Kidney (tissue), 14 donors: ENCODE data around the gene KCNA4. TPM values are rescaled to one million over a fixed set of nuclear protein-coding genes. Genes with fewer than 3 reads are reported as not detected.

Experiments used
- DNase-seq, 5 donors: peaks; one replicate each; pipeline ENCODE4 v3.0.0-alpha.2; 2013 to 2020
- FAIRE-seq: peaks from 2 replicates; lab custom pipeline; 2012; peaks lifted over from hg19 to GRCh38; lab: Jason Lieb, UNC
- H3K27ac ChIP-seq, 2 donors: one replicate each; pipeline ENCODE4 v1.7.0; 2013; ENCODE audit warnings: low read depth in 2 of 2, low read length in 2 of 2, inconsistent platforms in 1 of 2
- H3K27me3 ChIP-seq: one replicate; pipeline ENCODE4 v1.7.1; 2013; ENCODE audit warnings: low read length, inconsistent platforms; ENCODE audit not compliant: control insufficient read depth, insufficient read depth
- H3K36me3 ChIP-seq, 3 donors: one replicate each; pipeline versions ENCODE4 v1.7.0 to v1.7.1; 2013; ENCODE audit warnings: low read length in 3 of 3, control low read depth in 1 of 3, inconsistent platforms in 1 of 3; ENCODE audit not compliant: insufficient read depth in 3 of 3, control insufficient read depth in 2 of 3
- H3K4me1 ChIP-seq, 3 donors: one replicate each; pipeline versions ENCODE4 v1.7.0 to v1.7.1; 2013; ENCODE audit warnings: low read length in 3 of 3, inconsistent platforms in 1 of 3, low read depth in 1 of 3; ENCODE audit not compliant: control insufficient read depth in 2 of 3, insufficient read depth in 2 of 3
- H3K4me3 ChIP-seq, 3 donors: one replicate each; pipeline versions ENCODE4 v1.7.0 to v1.8.1; 2013; ENCODE audit warnings: low read length in 3 of 3, control low read depth in 1 of 3, inconsistent platforms in 1 of 3
- H3K9ac ChIP-seq, 3 donors: one replicate each; pipeline versions ENCODE4 v1.7.0 to v1.7.1; 2013; ENCODE audit warnings: low read length in 3 of 3, control low read depth in 1 of 3, inconsistent platforms in 1 of 3
- H3K9me3 ChIP-seq, 3 donors: one replicate each; pipeline versions ENCODE4 v1.7.0 to v1.7.1; 2013; ENCODE audit warnings: low read length in 3 of 3, control low read depth in 1 of 3, inconsistent platforms in 1 of 3; ENCODE audit not compliant: control insufficient read depth in 2 of 3, insufficient read depth in 1 of 3
- CTCF ChIP-seq: IDR thresholded peaks from 3 replicates; pipeline ENCODE4 v1.5.1; 2012; ENCODE audit warnings: mild to moderate bottlenecking, moderate library complexity, borderline replicate concordance; ENCODE audit not compliant: insufficient read depth; ENCODE audit errors: extremely low read depth
- intact Hi-C: fragments of 100-400 bp; cut with DNase I; formaldehyde crosslinking; loops from one replicate; pipeline ENCODE4 v1.11.1; 2022
- polyA plus RNA-seq: library from polyadenylated mRNA; stranded (reverse); fragments of 350-450 nt; fragmentation: Illumina TruSeq; extraction: RNeasy Lipid Tissue Mini Kit (QIAGEN cat#74804); gene quantifications from one replicate; pipeline ENCODE4 v1.2.3, GENCODE V29; 2014; ENCODE audit warnings: low read depth, low replicate concordance; ENCODE audit not compliant: insufficient read depth
- total RNA-seq: library from RNA; stranded (reverse); fragmentation: NEBNext Ultra II Directional; extraction: Animal tissue kit (Norgen Biotek cat#: 25700); gene quantifications from one replicate; pipeline ENCODE4 v1.2.1, GENCODE V29; 2021
- donor health status: control.
- donor health status: control.
- donor health status: control.
- donor health status: control.
- donor health status: control.
- donor health status: DM: yes; HTN: yes; CAD: no.
- donor health status: Normal renal cell carcinoma (clear cell type).

KCNA4 gene
- total and polyA plus RNA-seq, 2 donors from 2014 or later, result 0.06 to 0.39 TPM

- no peak for TF ChIP-seq CTCF
- Histone ChIP-seq H3K4me3 (no peak overlapping the region), H3K27ac (no peak overlapping the region), H3K4me1 (no peaks in the 10 kb centered on the region), H3K36me3 (no peaks in the 10 kb centered on the region), H3K9me3 (no peaks in the 10 kb centered on the region), H3K9ac (no peak overlapping the region), H3K27me3 (no peaks in the 10 kb centered on the region)
- FAIRE-seq (no peak), DNase-seq (no peak)
- intact Hi-C loops, result no loop called here
Measured at GRCh38 chr11:30002157-30002785, 14.6 kb downstream of the KCNA4 start.

GRCh38 chr11:30000986-30001750 lies 15.7 kb downstream of the KCNA4 start:
- Histone ChIP-seq H3K4me1 (no peaks in the 10 kb centered on the region), H3K36me3 (no peaks in the 10 kb centered on the region), H3K9ac (no peak overlapping the region), H3K4me3 (no peak overlapping the region), H3K27ac (no peak overlapping the region), H3K27me3 (no peaks in the 10 kb centered on the region), H3K9me3 (no peaks in the 10 kb centered on the region)
- FAIRE-seq (no peak), DNase-seq (no peak)
- intact Hi-C loops, result no loop called here
- TF ChIP-seq CTCF, result no peak

- no peaks in the 10 kb centered on the region for H3K9me3 ChIP-seq
- no peak overlapping the region for H3K27ac ChIP-seq
- no peak overlapping the region for H3K9ac ChIP-seq
- no peak overlapping the region for H3K4me3 ChIP-seq
- no peak for FAIRE-seq
- H3K27me3 ChIP-seq, result no peaks in the 10 kb centered on the region
- intact Hi-C loops, result no loop called here
- H3K36me3 ChIP-seq, result no peaks in the 10 kb centered on the region
- DNase-seq, result no peak
- TF ChIP-seq CTCF, result no peak
- no peaks in the 10 kb centered on the region for H3K4me1 ChIP-seq
Measured at GRCh38 chr11:29996016-29996415, 20.8 kb downstream of the KCNA4 start.
